Measurements from ENCODE around the gene CYTH1. TPM values are rescaled to one million over a fixed set of nuclear protein-coding genes. Genes with fewer than 3 reads are reported as not detected.

CYTH1 gene
- total RNA-seq, 1 experiment from 2014 or later: 29.6 TPM

- Histone ChIP-seq H3K4me3 (ENCODE audit: low read depth, low read length) (no peak overlapping the region), H3K4me1 (0 out of 2 replicates have a peak, but pooled peaks cover 8% of the 10 kb centered on the region), H3K27me3 (replicated peaks; ENCODE audit: control insufficient read depth, insufficient read depth, low read length) (no peaks in the 10 kb centered on the region), H3K36me3 (ENCODE audit: control insufficient read depth, insufficient read depth, low read length) (peaks cover 1% of the 10 kb centered on the region; the same call in 1 of the 2 replicates), H3K9me3 (no peaks in the 10 kb centered on the region)
- POLR2A ChIA-PET: no interaction called here
- no peak for TF ChIP-seq CTCF (IDR thresholded peaks at IDR 0.05; ENCODE audit: insufficient read depth in 1 of 2, low read depth in 1 of 2, low read length in 1 of 2, severe bottlenecking in 1 of 2, unreplicated experiment in 1 of 2)
- Mint-ChIP-seq H3K4me3 (ENCODE audit: unreplicated experiment) (no peak overlapping the region), H3K27ac (ENCODE audit: unreplicated experiment) (no peak overlapping the region), H3K4me1 (ENCODE audit: low read depth, unreplicated experiment) (peaks cover 7% of the 10 kb centered on the region), H3K9me3 (ENCODE audit: unreplicated experiment) (no peaks in the 10 kb centered on the region), H3K27me3 (ENCODE audit: insufficient read depth, unreplicated experiment) (no peaks in the 10 kb centered on the region), H3K36me3 (ENCODE audit: insufficient read depth, unreplicated experiment) (peaks cover 4% of the 10 kb centered on the region)
- intact Hi-C loops (cut with micrococcal nuclease; ENCODE audit: unreplicated experiment): no loop called here
- BruUV-seq (replicated peaks): no TSS peak
- DNase-seq: no peak
- CTCF ChIA-PET: no interaction called here
Observed at GRCh38 chr17:78725448-78726021, 56.5 kb downstream of the CYTH1 start.

- no peaks in the 10 kb centered on the region for H3K27me3 ChIP-seq (replicated peaks; ENCODE audit: control insufficient read depth, insufficient read depth, low read length)
- H3K4me1 ChIP-seq: peaks cover 11% of the 10 kb centered on the region; the same call in 1 of the 2 replicates
- POLR2A ChIA-PET: no interaction called here
- no peak for DNase-seq
- Mint-ChIP-seq H3K36me3 (ENCODE audit: insufficient read depth, unreplicated experiment) (peaks cover 4% of the 10 kb centered on the region), H3K27me3 (ENCODE audit: insufficient read depth, unreplicated experiment) (no peaks in the 10 kb centered on the region), H3K4me3 (ENCODE audit: unreplicated experiment) (no peak overlapping the region), H3K27ac (ENCODE audit: unreplicated experiment) (no peak overlapping the region), H3K4me1 (ENCODE audit: low read depth, unreplicated experiment) (peaks cover 7% of the 10 kb centered on the region), H3K9me3 (ENCODE audit: unreplicated experiment) (no peaks in the 10 kb centered on the region)
- no peak for TF ChIP-seq CTCF (IDR thresholded peaks at IDR 0.05; ENCODE audit: insufficient read depth in 1 of 2, low read depth in 1 of 2, low read length in 1 of 2, severe bottlenecking in 1 of 2, unreplicated experiment in 1 of 2)
- CTCF ChIA-PET: no interaction called here
- H3K4me3 ChIP-seq (ENCODE audit: low read depth, low read length): no peak overlapping the region
- BruUV-seq (replicated peaks): no TSS peak
- no peaks in the 10 kb centered on the region for H3K9me3 ChIP-seq
- H3K36me3 ChIP-seq (ENCODE audit: control insufficient read depth, insufficient read depth, low read length): peaks cover 1% of the 10 kb centered on the region; the same call in 1 of the 2 replicates
- intact Hi-C loops (cut with micrococcal nuclease; ENCODE audit: unreplicated experiment): no loop called here
Observed at GRCh38 chr17:78724999-78725398, 57.1 kb downstream of the CYTH1 start.

- Mint-ChIP-seq H3K27ac (ENCODE audit: unreplicated experiment) (no peak overlapping the region), H3K4me1 (ENCODE audit: low read depth, unreplicated experiment) (peaks cover 12% of the 10 kb centered on the region), H3K9me3 (ENCODE audit: unreplicated experiment) (no peaks in the 10 kb centered on the region), H3K4me3 (ENCODE audit: unreplicated experiment) (no peak overlapping the region), H3K36me3 (ENCODE audit: insufficient read depth, unreplicated experiment) (peaks cover 4% of the 10 kb centered on the region), H3K27me3 (ENCODE audit: insufficient read depth, unreplicated experiment) (no peaks in the 10 kb centered on the region)
- CTCF ChIA-PET: no interaction called here
- Histone ChIP-seq H3K9me3 (no peaks in the 10 kb centered on the region), H3K27me3 (replicated peaks; ENCODE audit: control insufficient read depth, insufficient read depth, low read length) (no peaks in the 10 kb centered on the region), H3K36me3 (ENCODE audit: control insufficient read depth, insufficient read depth, low read length) (peaks cover 1% of the 10 kb centered on the region; the same call in 1 of the 2 replicates), H3K4me1 (peaks cover 16% of the 10 kb centered on the region; the same call in 1 of the 2 replicates), H3K4me3 (ENCODE audit: low read depth, low read length) (no peak overlapping the region)
- no peak for DNase-seq
- POLR2A ChIA-PET: no interaction called here
- TF ChIP-seq CTCF (IDR thresholded peaks at IDR 0.05; ENCODE audit: insufficient read depth in 1 of 2, low read depth in 1 of 2, low read length in 1 of 2, severe bottlenecking in 1 of 2, unreplicated experiment in 1 of 2): no peak
- intact Hi-C loops (cut with micrococcal nuclease; ENCODE audit: unreplicated experiment): no loop called here
- no TSS peak for BruUV-seq (replicated peaks)
Observed at GRCh38 chr17:78724544-78724943, 57.5 kb downstream of the CYTH1 start.
